GM18951 (cell line): ENCODE measurements around the gene TMEM250.

Experiments used
- POLR2A ChIP-seq: IDR thresholded peaks from 4 replicates; pipeline ENCODE4 v1.6.1; 2011; ENCODE audit warnings: mild to moderate bottlenecking; ENCODE audit not compliant: insufficient read length, insufficient read depth; ENCODE audit errors: extremely low read depth
- in situ Hi-C: fragments of 300-500 bp; cut with MboI; formaldehyde crosslinking; loops from one replicate; pipeline ENCODE4 v1.12.0; 2022; ENCODE audit warnings: low sequenced_read_pairs, mixed read lengths, inconsistent platforms; ENCODE audit not compliant: unreplicated experiment

Gene TMEM250

DNA sequence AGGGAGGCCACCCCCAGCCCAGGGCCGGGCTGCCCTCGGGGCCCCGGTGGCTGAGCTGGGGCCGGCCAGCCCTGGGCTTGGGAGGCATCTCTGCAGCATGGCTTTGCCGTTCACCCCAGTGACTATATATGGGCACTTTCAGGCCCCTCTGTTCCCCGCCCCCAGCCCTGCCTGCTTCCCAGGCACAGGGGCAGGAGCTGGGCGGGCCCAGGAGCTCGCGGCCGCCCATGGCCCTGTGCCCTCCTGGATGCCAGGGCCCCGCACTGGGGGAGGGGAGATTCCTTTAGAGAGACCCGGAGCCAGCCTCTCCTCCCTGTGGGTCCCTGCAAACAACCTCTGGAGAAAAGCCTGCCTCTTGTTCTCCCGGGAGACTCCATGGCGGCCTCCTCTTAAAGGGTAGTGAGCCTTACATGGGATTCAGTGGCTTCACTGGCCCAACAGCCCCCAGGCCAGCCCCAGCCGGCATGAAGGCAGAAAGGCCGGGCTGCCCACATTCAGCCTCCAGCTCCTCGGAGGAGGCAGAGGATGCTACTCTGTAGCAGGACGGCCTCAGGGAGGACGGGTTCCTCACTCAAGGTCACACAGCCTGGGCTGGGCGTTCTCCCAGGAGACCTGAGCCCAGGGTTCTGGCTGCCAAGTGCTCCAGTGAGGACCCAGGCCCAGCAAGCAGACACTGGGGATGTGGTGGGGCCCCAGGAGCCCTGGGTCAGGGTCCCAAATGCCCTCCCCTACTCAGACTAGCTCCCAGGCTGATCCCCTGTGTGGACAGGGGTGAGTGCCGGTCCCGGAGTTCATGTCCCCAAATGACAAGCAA is 27.7 kb downstream of the TMEM250 start:
- no peak for TF ChIP-seq POLR2A

DNA sequence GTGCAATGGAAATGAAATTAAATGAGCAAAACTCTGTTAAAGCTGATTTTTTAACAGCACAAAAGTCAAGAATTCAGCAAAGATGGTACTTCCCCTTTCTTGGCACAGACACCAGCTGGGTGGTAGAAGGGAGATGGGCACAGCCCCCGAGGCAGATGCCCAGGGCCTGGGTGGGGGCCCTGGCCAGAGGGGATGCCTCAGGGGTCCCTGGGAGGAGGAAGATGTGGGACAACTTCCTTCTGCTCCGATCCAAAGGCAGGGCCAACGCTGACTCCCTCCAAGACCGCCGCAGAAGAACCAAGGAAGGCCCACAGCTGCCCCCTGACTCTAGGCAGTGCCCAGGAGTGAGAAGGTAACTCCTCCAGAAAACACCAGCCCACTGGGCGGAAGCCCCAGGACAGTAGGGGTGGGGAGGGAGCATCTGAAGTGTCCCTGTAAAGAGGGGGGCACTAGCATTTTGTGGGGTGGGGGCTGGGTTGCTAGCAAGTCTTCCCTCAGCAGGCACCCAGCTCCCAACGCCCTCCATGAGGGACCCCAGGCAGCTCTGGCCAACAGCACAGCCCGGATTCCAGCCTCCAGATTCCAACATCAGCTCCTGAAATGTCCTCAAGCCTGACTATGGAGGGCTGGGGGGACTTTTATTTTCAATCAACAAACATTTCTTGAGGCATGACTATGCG is 28.5 kb downstream of the TMEM250 start:
- no peak for TF ChIP-seq POLR2A
- in situ Hi-C loops = no loop called here

More for the DNA sequence above, 27.7 kb downstream of the TMEM250 start:
- in situ Hi-C loops = no loop called here

DNA sequence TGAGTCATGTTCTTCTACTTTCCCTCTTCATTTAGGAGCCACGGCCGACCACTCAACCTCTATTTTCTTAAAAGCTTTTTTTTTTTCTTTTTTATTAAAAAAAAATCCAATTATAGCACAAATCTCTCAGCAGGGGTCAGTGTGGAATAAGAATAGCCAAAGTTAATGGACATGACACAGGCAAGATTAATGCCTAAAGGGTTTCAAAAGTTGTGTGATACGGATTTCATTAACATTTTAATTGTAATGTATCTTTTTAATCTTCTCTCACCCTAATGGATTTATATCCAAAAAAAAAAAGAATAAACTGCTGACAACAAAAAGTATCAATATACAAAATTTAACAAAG is 29.0 kb downstream of the TMEM250 start:
- no peak for TF ChIP-seq POLR2A
- in situ Hi-C loops = no loop called here

DNA sequence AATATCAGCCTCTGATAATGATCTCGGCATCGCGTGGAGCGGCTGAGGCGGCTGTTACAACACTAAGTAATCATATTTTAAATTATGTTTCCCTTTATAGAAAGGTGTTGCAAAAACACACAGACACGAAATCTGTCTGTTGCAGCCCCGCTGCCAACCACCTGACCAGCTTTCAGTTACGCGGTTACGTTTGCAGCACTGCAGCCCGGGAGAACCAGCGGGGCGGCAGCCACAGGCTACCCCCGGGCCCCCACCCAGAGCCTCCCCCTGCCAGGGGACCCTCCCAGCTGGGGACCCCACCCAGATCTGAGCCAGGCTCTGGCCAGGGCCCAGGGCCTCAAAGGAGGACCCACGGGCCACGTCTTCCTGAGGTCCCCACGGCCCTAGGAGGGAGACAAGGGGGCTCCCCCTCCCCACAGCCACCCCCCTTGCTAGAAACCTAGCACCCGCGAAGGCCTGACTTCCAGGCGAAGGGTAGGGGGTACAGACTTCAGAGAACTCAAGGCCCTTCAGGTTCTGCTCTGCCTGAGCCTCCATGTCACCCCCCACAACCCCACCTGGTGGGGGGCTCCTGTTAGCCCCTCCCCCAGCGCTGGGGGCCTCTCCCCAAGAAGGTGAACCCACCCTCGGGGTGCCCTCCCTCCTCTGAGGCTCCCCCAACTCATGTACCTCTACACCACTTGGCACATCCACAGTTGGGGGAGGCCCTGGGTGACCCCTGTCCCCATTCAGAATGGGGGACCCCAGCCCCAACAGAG is 29.6 kb downstream of the TMEM250 start:
- no peak for TF ChIP-seq POLR2A
- in situ Hi-C loops = no loop called here

DNA sequence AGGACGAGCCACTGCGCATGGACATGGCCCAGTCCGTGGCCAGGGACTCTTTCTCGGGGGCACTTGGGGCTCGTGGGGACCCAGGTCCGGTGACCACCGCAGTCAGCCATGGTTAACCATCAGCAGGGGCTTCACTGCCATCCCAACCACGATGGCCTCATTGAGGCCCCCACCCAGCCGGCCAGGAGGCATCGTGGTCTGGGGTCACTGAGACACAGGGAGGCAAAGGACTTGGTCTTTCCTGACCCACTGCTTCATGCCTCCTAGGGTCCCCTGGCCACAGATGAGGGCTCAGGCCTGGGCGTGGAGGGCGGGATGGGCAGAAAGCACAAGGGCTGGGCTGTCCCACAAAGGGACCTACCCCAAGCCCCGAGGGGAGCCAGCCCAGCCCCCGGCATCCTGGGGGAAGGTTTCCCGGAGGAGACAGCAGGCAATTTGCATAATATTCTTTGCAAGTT is 30.2 kb downstream of the TMEM250 start:
- in situ Hi-C loops = no loop called here

DNA sequence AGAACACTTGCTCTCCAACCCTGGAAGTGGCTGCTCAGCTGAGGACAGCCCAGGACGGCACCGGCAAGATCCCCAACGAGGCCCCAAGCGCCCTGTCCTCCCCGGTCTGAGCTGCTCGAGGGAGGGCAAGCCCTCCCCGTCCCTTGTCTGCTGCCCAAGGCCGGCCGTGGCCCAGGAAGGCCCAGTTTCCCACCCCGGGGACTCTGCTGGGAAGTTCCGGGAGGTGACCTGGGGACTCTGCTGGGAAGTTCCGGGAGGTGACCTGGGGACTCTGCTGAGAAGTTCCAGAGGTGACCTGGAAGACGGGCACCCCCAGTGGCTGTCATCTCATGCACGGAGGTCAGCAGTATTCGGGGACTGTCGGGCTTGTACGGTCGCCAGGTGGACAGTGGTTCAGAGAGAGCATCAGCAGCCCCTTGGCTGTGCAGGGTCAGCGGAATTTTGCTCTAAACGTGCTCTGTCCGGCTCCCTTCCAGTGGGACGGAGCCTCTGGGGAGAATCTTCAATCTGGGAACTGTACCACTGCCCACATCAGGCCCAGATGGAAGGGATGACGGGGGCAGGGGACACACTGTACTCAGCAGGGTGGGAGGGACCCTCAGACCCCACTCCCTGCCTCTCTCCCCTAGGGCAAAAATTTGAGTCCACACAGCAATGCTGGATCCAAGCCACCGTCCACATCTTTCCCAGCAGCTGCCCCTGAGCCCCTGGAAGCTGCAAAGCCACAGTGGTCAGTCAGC is 30.8 kb downstream of the TMEM250 start:
- TF ChIP-seq POLR2A = no peak
- in situ Hi-C loops = no loop called here

More for the DNA sequence above, 30.2 kb downstream of the TMEM250 start:
- no peak for TF ChIP-seq POLR2A

DNA sequence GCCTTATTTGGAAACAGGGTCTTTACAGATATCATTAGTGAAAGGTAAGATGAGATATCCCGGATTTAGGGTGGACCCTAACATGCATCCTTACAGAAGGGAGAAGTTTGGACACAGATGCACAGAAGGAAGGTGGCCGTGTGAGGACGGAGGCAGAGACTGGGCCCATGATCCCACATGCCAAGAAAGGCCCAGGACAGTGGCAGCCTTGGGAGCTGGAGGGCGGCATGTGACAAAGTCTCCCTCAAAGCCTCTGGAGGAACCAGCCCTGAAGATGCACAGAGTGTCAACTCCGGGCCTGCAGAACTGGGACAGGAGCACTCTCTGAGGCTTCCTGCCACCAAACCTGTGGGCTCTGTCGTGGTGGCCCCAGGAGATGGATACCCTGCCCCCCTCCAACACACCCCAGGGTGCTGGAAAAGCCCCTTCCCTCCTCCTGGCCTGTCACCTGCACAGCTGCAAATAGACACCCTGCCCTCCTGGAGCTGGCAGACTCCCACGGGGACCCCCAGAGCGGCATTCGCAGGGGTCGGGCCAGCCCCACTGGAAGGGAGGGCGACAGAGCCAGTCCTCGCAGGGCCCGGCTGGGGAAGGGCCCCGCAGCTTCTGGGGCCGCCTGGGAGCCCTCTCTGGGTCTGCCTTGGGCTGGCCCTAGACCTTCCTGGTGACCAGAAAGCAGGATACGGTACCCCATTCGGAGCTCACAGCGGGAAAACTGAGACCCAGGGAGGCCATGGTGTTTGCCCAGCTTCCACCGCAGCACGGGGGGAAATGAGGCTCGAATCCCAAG is 31.5 kb downstream of the TMEM250 start:
- in situ Hi-C loops = no loop called here
- no peak for TF ChIP-seq POLR2A

DNA sequence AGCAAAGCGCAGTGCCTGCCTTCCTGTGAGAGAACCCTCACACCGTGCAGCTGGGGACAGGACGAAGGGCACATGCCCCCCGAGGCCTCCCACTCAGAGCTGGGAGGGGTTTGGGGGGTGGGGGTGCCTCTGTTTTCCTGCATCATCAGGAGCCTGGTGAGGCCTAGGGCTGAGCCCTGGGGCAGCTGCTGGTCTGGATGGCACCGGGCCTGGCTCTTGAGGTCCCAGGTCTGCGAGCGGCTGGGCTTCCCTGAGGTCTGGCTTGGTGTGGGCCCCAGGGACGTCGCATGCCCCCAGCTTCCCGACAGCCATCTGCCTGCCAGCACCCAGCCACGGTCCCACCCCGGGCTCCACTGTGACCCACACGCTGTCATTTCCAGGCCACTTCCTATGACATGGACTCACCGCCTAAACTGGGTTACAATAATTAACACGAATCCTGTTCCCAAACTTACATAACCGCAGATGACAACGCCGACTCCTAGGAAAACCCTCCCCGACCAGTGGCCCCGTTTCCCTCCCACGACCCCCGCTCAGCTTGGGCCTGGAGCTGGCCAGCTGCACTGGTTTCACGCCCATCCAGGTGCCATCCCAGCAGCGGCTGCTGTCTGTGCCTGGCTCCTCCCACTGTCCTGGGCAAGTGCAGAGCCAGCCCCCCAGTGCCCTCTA is 32.3 kb downstream of the TMEM250 start:
- no peak for TF ChIP-seq POLR2A
- in situ Hi-C loops = no loop called here

DNA sequence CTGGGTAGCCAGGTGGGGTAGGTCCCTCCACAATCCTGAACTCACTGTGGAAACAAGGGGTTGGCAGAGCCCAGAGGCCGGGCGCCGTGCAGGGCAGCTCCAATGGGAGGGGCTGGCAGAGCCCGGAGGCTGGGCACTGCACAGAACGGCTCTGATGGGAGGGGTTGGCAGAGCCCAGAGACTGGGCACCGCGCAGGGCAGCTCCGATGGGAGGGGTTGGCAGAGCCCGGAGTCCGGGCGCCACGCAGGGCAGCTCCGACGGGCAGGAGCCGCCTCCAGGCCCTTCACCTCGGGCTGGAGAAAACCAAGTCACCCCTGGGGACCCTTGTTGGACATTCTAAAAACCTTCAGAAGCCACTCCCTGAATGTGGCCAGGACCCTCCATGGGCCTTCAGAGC is 32.9 kb downstream of the TMEM250 start:
- no peak for TF ChIP-seq POLR2A
- in situ Hi-C loops = no loop called here

DNA sequence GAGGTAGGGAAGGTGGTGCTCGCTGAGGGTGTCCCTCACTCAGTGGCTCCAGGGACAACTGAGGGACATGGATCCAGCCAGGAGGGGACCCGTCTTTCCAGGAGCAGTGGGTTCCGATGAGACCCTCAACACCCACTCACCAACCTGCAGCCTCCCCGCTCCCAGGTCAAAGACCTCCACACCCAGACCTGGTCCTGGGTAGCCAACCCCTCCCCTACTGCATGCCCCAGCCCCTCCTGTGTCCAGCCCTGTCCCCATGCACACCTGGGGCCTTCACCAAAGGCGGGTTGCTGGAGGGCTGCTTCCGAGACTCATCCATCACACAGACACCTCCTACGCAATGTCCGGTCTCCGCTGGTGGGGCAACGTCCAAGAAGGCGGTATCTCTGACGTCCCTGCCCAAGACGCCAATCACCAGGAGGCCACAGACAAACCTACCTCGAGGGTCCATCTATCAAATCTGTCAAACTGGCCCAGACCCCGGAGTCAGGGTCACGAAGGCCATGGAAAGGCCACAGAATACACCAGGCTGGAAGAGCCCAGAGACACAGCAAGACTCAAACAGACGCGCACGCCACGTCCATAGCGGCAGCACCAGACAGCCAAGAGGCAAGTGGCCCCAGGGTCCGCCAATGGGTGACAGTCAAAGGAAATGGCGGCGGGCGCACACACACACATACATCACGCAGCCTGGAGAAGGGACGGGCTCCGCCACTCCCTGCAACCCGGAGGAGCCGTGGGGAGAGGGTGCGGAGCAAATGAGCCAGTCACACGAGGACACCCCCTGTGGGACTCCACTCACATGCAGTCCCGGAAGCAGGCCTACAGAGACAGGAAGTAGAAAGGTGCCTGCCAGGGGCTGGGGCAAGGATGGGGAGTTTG is 34.4 kb downstream of the TMEM250 start:
- in situ Hi-C loops = no loop called here
- no peak for TF ChIP-seq POLR2A

DNA sequence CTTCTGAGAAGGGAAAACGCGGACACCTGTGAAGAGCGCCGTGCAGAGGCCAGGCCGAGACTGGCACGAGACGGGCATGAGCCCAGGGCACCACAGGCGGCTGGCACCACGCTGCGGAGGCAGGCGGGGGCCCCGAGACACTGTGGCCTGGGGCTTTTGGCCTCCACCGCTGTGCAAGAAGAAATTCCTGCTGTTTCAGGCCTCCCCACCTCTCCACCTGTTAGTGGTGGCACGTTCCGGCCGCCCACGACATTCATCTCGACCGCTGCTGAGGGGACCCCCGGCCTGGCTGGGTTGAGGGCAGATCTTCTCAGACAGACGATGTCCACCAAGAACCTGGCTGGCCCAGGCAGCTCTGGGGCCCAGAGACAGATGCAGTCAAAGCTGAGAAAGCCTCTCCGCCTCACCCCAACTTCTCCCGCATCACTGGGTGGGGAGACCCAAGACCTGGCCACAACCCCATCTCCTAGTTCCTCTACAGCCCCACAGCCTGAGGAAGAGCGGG is 35.1 kb downstream of the TMEM250 start:
- in situ Hi-C loops = no loop called here
- TF ChIP-seq POLR2A = no peak
